GM19468 (cell line): ENCODE results near the gene LOXL3.

Experiments
- ATAC-seq: cut with Tn5 transposase; IDR thresholded peaks from one replicate; pipeline ENCODE4 v1.9.1; 2021; ENCODE audit warnings: mild to moderate bottlenecking, moderate library complexity, moderate number of reproducible peaks; ENCODE audit not compliant: unreplicated experiment; ENCODE audit errors: extremely low read depth

LOXL3 gene

DNA sequence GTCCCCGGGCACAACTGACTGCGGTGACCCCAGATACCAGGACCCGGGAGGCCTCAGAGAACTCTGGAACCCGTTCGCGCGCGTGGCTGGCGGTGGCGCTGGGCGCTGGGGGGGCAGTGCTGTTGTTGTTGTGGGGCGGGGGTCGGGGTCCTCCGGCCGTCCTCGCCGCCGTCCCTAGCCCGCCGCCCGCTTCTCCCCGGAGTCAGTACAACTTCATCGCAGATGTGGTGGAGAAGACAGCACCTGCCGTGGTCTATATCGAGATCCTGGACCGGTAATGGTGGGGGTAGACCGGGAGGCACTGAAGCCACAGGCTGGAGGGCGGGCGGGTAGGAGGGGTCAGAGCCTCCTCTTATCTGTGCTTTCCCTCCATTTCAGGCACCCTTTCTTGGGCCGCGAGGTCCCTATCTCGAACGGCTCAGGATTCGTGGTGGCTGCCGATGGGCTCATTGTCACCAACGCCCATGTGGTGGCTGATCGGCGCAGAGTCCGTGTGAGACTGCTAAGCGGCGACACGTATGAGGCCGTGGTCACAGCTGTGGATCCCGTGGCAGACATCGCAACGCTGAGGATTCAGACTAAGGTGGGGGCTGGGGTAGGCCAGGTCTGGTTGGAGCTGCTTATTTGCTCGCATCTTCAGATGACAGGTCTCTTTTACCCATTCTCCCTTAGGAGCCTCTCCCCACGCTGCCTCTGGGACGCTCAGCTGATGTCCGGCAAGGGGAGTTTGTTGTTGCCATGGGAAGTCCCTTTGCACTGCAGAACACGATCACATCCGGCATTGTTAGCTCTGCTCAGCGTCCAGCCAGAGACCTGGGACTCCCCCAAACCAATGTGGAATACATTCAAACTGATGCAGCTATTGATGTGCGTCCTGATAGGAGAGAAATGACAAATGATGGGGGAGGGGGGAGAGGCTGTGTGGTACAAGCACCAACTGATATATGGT lies 23.2 kb downstream of the LOXL3 start:
- ATAC-seq = no peak

DNA sequence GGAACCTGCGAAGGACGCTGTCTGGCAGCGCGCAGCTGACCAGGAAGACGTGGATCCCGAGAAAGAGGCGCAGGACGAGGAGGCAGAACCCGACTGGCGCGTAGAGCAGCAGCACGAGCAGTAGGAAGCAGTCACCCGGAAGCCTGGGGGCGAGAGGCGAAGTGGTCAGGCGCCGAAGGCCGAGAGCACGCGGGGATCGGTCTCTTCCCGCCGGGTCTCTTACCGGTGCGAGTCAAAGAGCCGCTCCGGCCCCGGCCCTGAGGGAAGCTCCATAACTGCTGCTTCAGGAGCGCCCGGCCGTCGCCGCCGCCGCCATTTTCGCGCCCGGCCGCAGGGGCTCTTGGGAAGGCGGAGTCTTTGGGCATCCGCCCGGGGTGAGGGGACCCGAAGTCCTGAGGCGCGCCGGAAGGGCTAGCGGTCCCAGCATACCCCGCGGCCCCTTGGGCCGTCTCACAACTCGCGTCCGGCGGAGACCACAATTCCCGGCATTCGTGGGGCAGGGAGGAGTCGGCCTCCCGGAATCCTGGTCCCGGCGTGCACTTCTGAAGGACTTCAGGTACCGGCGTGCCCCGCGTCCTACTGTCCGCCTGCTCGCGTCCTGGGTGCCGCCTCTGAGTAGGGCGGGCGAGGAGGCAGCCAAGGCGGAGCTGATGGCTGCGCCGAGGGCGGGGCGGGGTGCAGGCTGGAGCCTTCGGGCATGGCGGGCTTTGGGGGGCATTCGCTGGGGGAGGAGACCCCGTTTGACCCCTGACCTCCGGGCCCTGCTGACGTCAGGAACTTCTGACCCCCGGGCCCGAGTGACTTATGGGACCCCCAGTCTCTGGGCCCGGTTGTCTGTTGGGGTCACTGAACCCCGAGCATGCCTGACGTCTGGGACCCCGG lies 24.1 kb downstream of the LOXL3 start, which contains the start of the genes AUP1 and HTRA2:
TSS of gene AUP1 (minus strand) at position 350 of the 882 bp plus-strand sequence. CDS start at position 273, 77 bp downstream.
TSS of gene HTRA2 (plus strand) at position 577 of the 882 bp plus-strand sequence. CDS start at position 651, 74 bp downstream.
- peak; percentile 89 for ATAC-seq

DNA sequence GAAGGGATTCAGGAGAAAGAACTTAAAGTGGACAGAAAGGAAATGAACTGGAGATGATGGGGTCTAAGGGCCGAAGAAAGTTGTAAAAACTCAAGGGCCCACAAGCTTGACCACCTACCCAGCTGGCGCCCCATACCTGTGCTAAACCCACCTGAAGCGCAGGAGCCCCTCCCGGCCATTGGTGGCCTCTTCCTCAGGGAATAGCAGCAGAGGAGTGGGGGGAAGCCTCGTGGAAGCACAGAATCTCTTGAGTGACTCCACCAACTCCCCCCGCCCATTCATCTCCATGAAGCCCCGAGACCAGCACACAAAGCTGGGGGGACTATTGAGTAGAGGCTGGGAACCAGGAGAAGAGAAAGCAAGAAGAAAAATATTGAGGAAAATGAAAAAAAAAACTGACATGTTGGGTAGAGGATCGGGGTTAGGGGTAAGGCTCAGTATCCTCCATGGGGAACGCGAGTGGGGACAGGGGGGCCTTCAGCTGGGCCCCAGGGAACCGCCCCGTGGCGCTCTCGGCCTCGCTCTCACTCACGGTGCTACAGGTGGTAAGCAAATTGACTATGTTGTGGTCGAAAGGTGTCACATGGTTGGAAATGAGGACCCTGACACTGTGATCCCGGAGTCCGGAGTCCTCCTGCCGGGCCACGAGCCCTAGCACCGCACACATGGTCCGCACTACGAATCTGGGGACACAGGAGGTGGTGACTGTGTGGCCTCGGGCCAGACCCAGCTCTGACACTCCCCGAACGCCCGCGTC lies 25.0 kb downstream of the LOXL3 start:
- ATAC-seq = no peak

DNA sequence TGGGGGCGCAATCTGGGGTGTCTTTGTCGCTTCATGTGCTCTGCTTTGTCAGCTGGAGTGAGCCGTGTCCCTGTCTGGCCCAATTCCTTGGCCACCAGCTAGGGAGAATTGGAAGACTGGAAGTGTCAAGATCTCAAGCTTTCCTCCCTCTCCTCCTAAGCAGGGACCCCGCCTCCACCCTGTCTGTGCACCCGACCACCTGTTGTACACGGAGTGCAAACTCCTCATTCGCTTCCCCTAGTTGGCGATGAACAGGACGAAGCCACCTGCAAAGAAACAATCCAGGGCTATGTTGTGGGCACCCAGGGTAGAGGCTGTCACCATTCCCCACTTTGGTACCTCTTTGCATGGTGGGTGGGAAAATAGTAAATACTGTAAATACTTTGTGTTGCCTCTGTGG lies 26.0 kb downstream of the LOXL3 start:
- ATAC-seq = no peak

DNA sequence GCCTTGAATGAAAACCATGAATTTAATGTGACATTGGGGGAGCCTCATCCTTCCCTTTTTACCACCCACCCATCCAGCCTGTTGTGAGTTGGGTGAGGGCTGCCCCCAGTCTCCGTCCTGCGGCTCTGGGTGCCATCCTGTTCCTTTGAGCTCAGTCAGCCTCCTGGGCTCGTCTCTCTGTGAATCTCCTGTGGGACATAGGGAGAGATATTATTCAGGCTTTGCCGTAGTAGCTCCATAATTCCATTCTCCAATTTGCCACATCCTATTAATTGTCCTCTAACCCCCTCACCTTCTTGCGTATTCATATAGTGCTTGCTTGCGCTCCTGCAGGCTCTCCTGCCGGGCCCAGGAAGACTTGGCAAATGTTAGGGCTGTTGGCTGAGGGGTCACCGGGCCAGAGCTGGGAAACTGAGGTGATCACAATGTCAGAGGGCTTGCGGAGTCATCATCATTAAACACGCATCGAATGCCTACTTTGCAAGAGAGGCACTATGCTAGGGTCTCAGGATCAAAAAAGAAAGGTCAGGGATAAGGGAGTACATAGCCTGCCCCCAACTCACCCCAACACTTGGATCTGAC lies 27.0 kb downstream of the LOXL3 start:
- no peak for ATAC-seq

DNA sequence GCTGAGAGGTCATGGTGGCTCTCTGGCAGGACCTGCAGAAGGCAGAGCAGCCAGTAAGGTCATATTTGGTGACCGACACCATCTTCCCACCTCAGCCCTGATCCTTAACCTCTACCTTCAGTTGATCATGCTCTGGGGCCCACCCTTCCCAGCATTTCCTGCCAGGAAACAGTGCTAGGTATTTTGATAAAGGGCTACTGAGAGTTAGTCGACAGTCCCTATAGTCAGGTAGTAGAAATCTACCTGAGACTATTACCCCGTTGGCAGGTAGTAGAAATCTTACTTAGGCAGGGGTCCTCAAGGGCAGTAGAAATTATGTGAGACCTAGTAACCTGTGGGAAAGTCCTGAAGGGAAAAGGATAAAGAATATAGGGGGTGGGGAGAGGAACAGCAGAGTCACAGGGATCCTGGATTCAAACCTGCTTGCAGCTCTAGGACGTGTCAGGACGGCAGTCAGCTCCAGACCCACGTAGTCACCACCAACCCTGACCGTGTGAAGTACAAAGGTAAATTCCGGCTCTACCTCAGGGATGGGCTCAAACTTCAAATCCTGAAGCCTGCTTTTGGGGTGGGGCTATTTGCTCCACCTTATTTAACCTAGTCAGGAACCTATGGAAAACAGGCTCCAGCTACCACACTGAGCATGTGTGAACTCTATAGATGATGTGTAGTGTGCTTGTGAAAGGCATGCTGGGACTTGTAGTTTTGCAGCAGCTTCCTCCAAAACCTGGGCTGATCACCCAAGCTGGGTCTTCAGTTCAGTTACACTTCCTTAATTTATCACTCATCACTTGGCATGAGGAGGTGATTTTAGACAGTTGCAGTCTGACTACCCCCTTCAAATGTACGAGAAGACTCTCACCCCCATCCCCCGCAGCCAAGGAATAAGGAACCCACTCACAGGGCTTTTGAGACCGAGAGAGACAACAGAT lies 27.8 kb downstream of the LOXL3 start, which contains the start of gene DQX1:
TSS of gene DQX1 (minus strand) at position 515 of the 932 bp plus-strand sequence. CDS start at position 13, 502 bp downstream.
- no peak for ATAC-seq

DNA sequence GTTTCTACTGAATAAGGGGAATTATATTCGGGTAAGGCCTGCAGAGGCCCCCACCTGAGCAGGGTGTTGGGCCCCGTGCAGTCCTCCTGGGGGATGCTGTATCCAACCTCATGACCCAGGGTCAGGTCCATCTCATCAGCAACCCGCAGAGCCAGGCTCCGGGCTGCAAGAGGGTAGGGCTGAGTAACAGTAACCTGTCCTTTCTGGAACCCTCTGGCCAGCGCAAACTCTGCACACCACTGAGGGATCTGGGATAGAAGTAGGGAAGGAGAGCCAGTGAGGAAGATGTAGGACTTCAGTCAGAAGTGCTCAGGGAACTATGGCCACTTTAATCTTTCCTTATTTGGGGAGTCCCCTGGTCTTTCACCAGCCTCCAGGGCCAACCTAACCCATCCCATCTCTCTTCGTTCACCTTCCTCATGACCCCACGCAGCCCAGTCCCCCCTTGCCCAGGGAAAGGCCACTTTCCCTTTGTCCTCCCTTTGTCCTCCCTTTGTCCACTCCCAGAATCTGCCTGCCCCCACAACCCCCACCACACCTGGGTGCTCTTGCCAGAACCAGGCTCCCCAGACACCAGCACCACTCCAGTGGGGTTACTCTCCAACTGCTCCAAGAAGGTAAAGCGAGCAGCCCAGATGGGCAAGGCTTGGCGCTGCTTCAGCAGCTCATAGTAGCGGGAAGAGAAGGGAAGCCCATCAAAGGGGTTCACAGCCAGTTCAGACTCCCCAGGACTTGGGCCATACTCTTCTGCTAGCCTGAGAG lies 28.6 kb downstream of the LOXL3 start:
- no peak for ATAC-seq

DNA sequence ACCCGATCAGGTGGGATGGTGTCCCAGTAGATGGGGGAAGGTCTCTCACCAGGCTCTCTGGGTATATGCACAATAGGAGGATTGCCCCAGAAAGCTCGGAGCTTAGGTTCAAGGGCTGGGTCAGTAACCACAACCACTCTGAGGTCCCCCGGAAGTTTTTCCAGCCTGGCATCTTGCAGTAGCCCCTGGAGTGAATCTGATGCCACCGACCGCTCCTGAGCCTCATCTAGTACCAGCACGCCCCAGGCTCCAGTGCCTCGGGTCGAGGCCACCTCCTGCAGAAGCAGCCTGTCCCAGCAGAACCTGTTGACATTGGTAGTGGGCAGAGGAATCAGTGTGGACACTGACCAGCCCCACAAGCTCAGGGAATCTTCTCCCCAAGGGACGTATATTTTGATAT lies 29.7 kb downstream of the LOXL3 start:
- no peak for ATAC-seq

DNA sequence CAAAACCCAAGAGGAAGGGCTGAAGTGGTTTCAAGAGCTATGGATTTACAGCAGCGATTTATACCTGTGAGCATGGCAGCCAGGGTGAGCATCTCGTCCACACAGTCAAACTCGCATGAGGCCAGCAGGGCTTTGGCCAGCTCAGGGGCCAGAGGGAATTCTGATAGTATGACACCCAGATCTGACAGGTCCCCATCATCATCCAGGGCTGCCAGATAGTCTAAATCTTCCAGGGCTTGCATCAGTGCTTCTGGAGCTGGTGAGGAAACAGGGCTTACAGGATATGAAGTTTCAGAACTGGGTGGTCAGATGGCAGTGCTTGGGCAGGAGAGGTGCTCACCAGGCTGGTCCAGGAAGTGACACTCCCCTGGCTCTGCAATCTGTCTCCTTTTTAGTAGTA lies 31.2 kb downstream of the LOXL3 start:
- no peak for ATAC-seq

DNA sequence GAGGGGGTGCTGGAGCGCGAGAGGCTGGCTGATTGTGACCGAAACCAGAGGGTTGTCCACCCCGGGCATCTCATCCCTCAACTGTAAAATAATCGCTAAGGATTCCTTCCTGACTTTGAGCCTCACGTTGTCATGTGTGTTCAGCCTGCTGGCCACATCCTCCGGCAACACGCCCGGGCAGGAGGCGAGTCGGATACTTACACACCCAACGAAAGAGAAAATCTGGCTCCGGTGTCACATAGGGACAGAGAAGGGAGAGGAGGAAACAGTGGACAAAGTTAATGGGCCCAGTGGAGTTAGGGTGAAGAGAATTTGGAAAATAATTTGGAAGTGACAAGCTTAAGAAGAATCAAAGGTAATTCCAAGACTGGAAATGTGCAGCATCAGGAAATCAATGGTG lies 37.1 kb downstream of the LOXL3 start:
- no peak for ATAC-seq

DNA sequence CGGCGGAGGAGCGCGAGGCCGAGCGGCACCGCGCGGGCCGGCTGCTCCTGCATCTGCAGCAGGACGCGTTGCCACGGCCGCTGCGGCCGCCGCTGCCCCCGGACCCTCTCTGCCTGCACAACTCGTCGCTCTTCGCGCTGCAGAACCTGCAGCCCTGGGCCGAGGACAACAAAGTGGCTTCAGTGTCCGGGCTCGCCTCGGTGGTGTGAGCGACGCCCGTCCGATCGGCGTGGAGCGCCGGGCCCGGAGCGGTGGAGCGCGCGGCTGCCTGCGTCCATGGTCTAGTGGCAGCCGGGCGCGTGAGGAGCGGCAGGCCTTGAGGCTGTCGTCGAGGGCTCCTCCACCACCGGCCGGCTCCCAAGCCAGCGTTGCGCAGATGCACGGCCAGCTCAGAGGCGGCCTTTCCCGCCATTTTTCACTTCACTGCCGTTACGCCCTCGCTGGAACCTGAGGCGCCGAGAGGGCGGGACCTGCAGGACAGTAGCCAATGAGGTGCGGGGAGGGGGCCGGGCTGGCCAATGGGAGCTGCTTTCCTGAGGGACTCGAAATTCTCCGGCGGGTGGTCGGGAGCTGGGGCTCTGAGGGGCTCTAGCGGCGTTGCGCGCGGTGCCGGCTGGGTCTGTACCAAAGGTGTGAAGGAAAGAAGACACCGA lies 37.6 kb downstream of the LOXL3 start:
- ATAC-seq = no peak

DNA sequence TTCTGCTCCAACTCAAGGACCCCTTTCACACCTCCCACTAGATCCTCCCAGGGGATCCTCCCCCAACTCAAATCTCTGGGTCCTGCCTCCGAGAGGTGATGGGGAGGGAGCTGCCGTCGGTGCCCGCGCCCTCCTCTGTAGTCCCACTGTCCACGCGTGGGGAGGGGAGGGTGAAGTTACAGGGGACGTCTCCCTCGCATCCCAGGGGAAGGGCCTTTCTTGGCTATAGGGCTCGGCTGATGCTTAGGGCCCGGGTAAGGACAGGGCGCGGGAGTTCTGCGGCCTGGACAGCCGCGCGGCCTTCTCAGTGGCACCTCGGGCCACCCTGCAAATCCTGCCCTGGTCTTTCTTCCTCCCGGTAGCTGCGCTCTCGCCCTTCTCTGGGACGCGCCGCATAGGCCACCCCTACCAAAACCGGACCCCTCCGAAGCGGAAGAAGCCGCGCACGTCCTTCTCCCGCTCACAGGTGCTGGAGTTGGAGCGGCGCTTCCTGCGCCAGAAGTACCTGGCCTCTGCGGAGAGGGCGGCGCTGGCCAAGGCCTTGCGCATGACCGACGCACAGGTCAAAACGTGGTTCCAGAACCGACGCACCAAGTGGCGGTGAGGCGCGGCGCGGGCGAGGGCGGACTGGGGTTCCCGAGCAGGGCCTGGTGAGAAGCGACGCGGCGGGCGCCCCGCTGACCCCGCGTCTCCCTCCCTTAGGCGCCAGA lies 38.3 kb downstream of the LOXL3 start:
- no peak for ATAC-seq

DNA sequence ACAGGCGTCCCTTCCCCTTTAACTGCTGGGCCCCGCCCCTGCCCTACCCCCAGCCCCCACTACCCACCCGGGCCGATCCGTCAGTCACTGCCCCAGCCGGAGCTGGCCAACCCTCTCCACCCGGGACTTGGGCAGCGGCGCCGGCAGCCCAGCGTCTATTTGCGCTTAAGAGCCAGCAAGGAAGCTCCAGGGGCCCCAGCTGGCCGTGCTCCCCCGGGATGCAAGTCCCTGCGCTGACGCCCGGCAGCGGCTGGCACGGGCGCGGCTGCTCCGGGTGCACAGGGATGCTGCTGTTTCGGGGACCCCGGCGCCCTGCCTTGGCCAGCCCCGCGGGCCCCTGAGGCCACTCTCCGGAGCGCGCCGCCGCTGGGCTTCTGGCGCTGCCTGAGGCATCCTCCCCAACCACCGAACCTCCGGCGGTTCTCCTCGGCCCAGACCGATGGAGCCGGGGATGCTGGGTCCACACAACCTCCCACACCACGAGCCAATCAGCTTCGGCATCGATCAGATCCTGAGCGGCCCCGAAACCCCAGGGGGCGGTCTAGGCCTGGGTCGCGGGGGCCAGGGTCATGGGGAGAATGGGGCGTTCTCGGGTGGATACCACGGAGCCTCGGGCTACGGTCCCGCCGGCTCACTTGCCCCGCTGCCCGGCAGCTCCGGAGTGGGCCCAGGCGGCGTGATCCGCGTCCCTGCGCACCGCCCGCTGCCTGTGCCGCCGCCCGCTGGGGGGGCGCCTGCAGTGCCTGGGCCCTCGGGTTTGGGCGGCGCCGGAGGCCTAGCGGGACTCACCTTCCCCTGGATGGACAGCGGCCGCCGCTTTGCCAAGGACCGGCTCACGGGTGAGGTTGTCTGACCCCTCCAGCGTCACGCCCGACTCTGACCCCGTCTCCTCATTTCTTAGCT lies 39.1 kb downstream of the LOXL3 start, which contains the start of gene TLX2:
TSS of gene TLX2 (plus strand) at position 83 of the 903 bp plus-strand sequence. CDS start at position 440, 357 bp downstream.
- no peak for ATAC-seq

DNA sequence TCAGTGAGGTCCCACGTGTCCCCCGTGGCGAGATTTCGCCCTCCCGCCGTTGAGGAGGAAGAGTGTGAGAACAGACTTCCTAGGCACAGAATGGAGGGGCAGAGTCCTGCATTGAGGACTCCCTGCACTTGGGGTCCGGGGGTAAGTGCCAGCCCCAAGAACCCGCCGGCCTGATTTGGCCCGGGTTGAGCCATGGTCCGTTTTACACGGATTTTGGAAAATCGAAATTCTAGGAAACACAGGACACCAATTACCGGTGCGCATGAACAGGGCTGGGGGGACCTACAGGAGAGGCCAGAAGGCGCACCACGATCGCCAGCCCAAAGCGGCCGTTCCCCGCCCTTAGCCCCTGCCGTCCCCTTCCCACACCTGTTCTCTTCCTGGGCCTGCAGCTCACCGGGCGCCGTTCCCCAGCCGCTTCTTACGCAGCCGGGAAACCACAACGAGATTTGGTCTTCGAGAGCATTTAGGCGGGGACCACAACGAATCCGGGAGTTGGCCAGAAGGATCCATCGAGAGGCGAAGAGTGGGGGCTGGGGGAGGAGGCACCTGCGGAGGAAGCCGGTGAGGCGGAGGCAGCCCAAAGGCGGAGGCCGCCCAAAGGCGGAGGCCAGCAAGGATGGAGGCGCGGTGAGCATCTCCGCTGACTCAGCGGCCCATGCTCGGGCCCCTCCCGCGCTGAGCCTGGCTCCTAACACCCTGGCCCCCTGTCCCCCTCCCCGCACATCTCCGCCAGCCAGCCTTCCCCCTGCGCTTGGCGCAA lies 40.0 kb downstream of the LOXL3 start:
- no peak for ATAC-seq
